SH-SY5Y (cell line): ENCODE data around the gene UBE2D3.

ENCODE experiments used
- GATA2 ChIP-seq: IDR thresholded peaks from 2 replicates; pipeline ENCODE4 v1.6.1; 2011; ENCODE audit warnings: mild to moderate bottlenecking, low read depth, low read length
- GATA3 ChIP-seq: IDR thresholded peaks from 2 replicates; pipeline ENCODE4 v1.6.1; 2011; ENCODE audit warnings: low read depth, mild to moderate bottlenecking, low read length, moderate library complexity

Gene UBE2D3

GRCh38 chr4:102819588-102820365, 7.6 kb downstream of the UBE2D3 start:
- TF ChIP-seq GATA2 (no peak), GATA3 (no peak)

- TF ChIP-seq GATA3 (no peak), GATA2 (no peak)
Observed at GRCh38 chr4:102817613-102818268, 9.6 kb downstream of the UBE2D3 start.

GRCh38 chr4:102817021-102817605, 10.2 kb downstream of the UBE2D3 start:
- TF ChIP-seq GATA2: no peak

GRCh38 chr4:102815981-102816380, 11.4 kb downstream of the UBE2D3 start:
- no peak for TF ChIP-seq GATA3
- TF ChIP-seq GATA2: no peak

- TF ChIP-seq GATA3 (no peak), GATA2 (no peak)
Observed at GRCh38 chr4:102809691-102810090, 17.7 kb downstream of the UBE2D3 start.

GRCh38 chr4:102809190-102809589, 18.2 kb downstream of the UBE2D3 start:
- TF ChIP-seq GATA2 (no peak), GATA3 (no peak)

GRCh38 chr4:102808009-102808408, 19.3 kb downstream of the UBE2D3 start:
- no peak for TF ChIP-seq GATA3
- no peak for TF ChIP-seq GATA2

- TF ChIP-seq GATA2 (no peak), GATA3 (no peak)
Observed at GRCh38 chr4:102807345-102807744, 20.0 kb downstream of the UBE2D3 start.

- TF ChIP-seq GATA2: no peak
- no peak for TF ChIP-seq GATA3
Observed at GRCh38 chr4:102799816-102800215, 27.5 kb downstream of the UBE2D3 start.

- TF ChIP-seq GATA2 (no peak), GATA3 (no peak)
Observed at GRCh38 chr4:102794999-102795398, 32.4 kb downstream of the UBE2D3 start.

GRCh38 chr4:102792361-102792936, 34.9 kb downstream of the UBE2D3 start:
- TF ChIP-seq GATA3: no peak
- TF ChIP-seq GATA2: no peak

GRCh38 chr4:102791318-102791835, 36.0 kb downstream of the UBE2D3 start:
- TF ChIP-seq GATA2: no peak
- no peak for TF ChIP-seq GATA3

GRCh38 chr4:102789317-102789717, 38.0 kb downstream of the UBE2D3 start:
- TF ChIP-seq GATA3 (no peak), GATA2 (no peak)

- TF ChIP-seq GATA3: no peak
- TF ChIP-seq GATA2: no peak
Observed at GRCh38 chr4:102787944-102788343, 39.4 kb downstream of the UBE2D3 start.
